CD4-positive, alpha-beta memory T cell (primary cell): Measurements from ENCODE around the gene MRPL4. TPM values are rescaled to one million over a fixed set of nuclear protein-coding genes. Genes with fewer than 3 reads are reported as not detected.

ENCODE experiments used
- CTCF ChIA-PET: fragments of 350-600 bp; sonication (Branson Sonifier 250); formaldehyde crosslinking; loops from one replicate; lab custom pipeline; 2021; ENCODE audit warnings: inconsistent platforms; ENCODE audit not compliant: partially characterized antibody; lab: Charles Lee
- POLR2A ChIA-PET: fragments of 350-600 bp; sonication (Branson Sonifier 250); formaldehyde crosslinking; loops from one replicate; lab custom pipeline; 2021; ENCODE audit not compliant: partially characterized antibody; lab: Charles Lee
- DNase-seq, 5 donors: peaks; one replicate each; pipeline versions ENCODE4 v3.0.0 to v3.0.0-alpha.2; 2020 to 2022; ENCODE audit warnings: mixed read lengths in 1 of 5
- H3K27ac ChIP-seq: one replicate; pipeline ENCODE4 v1.7.0; 2013; ENCODE audit warnings: low read depth, low read length
- H3K27me3 ChIP-seq: 2 replicates; pipeline ENCODE4 v1.7.0; 2013; ENCODE audit warnings: mild to moderate bottlenecking, low read length, moderate library complexity; ENCODE audit not compliant: insufficient read depth
- H3K36me3 ChIP-seq: 2 replicates; pipeline ENCODE4 v1.7.0; 2013; ENCODE audit warnings: mild to moderate bottlenecking, low read length, moderate library complexity; ENCODE audit not compliant: insufficient read depth
- H3K4me1 ChIP-seq: 2 replicates; pipeline ENCODE4 v1.7.0; 2013; ENCODE audit warnings: mild to moderate bottlenecking, low read length, moderate library complexity; ENCODE audit not compliant: insufficient read depth
- H3K4me3 ChIP-seq, 2 donors: one replicate each; pipeline ENCODE4 v1.7.0; 2013; ENCODE audit warnings: low read length in 2 of 2, mild to moderate bottlenecking in 1 of 2
- H3K9me3 ChIP-seq, 2 donors: one replicate each; pipeline ENCODE4 v1.7.0; 2013; ENCODE audit warnings: low read length in 2 of 2, control low read depth in 1 of 2; ENCODE audit not compliant: control insufficient read depth in 1 of 2
- H3K27ac Mint-ChIP-seq, 7 donors: one replicate each; pipeline ENCODE4 v1.8.0; 2020 to 2021; ENCODE audit warnings: mixed read lengths in 7 of 7, mild to moderate bottlenecking in 6 of 7, inconsistent platforms in 3 of 7, moderate library complexity in 3 of 7
- H3K27me3 Mint-ChIP-seq, 2 donors: one replicate each; pipeline ENCODE4 v1.8.0; 2020 to 2021; ENCODE audit warnings: mixed read lengths in 2 of 2
- H3K36me3 Mint-ChIP-seq, 2 donors: one replicate each; pipeline ENCODE4 v1.8.0; 2020 to 2021; ENCODE audit warnings: mixed read lengths in 2 of 2, inconsistent platforms in 1 of 2, mild to moderate bottlenecking in 1 of 2
- H3K4me1 Mint-ChIP-seq, 4 donors: one replicate each; pipeline ENCODE4 v1.8.0; 2020 to 2021; ENCODE audit warnings: mixed read lengths in 4 of 4, mild to moderate bottlenecking in 1 of 4
- H3K4me3 Mint-ChIP-seq, 8 donors: one replicate each; pipeline ENCODE4 v1.8.0; 2020 to 2021; ENCODE audit warnings: mixed read lengths in 8 of 8, mild to moderate bottlenecking in 7 of 8, moderate library complexity in 6 of 8, inconsistent platforms in 3 of 8
- H3K9me3 Mint-ChIP-seq, 8 donors: one replicate each; pipeline ENCODE4 v1.8.0; 2020 to 2021; ENCODE audit warnings: mixed read lengths in 8 of 8, mild to moderate bottlenecking in 5 of 8, inconsistent platforms in 3 of 8, moderate library complexity in 1 of 8
- intact Hi-C: fragments of 100-400 bp; cut with micrococcal nuclease; formaldehyde crosslinking; loops from one replicate; pipeline ENCODE4 v1.15.1; 2023
- polyA plus RNA-seq, 2 donors: library from polyadenylated mRNA; unstranded; fragments of 300-500 nt; fragmentation: Illumina TruSeq; gene quantifications; one replicate each; pipeline ENCODE4 v1.2.3, GENCODE V29; 2021
- total RNA-seq, 2 experiments: library from RNA; stranded (reverse); gene quantifications; one replicate each; pipeline ENCODE4 v1.2.3, GENCODE V29; 2021

The MRPL4 gene
- total and polyA plus RNA-seq, 4 experiments from 2014 or later = 28.9 to 44.6 (median 39.9) TPM

GRCh38 chr19:10246511-10246910 is 5.5 kb upstream of the MRPL4 start:
- DNase-seq = no peak
- POLR2A ChIA-PET = no interaction called here
- Mint-ChIP-seq H3K27me3 (no peaks in the 10 kb centered on the region), H3K4me3 (no peak overlapping the region), H3K4me1 (peaks cover 3 to 9% (median 6%) of the 10 kb centered on the region in 4 donors), H3K9me3 (no peaks in the 10 kb centered on the region), H3K27ac (peak overlapping the region in 1 of 7 donors; percentile 41), H3K36me3 (no peaks in the 10 kb centered on the region)
- no peaks in the 10 kb centered on the region for H3K9me3 ChIP-seq
- H3K4me1 ChIP-seq = peaks cover 10% of the 10 kb centered on the region
- no peak overlapping the region for H3K4me3 ChIP-seq
- intact Hi-C loops = no loop called here
- CTCF ChIA-PET = interaction anchor here (1.0 to 2.6 kb wide), 4 partner anchors 10 to 321 kb away, joined by 3 to 11 read pairs (median 4); no protein-coding TSS in a partner anchor
- no peaks in the 10 kb centered on the region for H3K27me3 ChIP-seq
- no peak overlapping the region for H3K27ac ChIP-seq
- H3K36me3 ChIP-seq = no peaks in the 10 kb centered on the region

DNA sequence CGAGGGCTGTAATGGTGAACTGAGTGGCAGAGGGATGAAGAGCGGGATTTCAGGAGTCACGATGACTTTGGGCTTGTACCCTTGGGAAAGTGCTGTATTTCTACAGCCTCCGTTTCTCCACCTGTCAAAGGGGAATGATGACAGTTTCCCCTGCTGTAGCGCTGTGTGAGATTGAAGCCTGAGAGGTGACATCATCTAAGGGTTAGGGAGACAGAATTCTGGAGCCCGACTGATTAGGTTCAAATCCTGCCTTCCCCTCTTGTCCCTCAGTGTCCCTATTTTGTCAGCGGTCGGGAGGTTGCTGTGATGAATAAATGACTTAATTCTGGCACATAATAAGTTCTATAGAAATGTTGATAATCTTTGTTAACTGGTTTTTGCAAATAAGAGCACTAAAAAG is 693 bp downstream of the MRPL4 start:
- peaks cover 29 to 46% of the 10 kb centered on the region in 2 donors for H3K36me3 Mint-ChIP-seq
- H3K4me1 ChIP-seq = peaks cover 25% of the 10 kb centered on the region
- CTCF ChIA-PET = interaction anchor here (4.9 kb wide), 1 partner anchor 24 kb away, joined by 132 read pairs; the partner anchor contains the start of gene S1PR2

DNA sequence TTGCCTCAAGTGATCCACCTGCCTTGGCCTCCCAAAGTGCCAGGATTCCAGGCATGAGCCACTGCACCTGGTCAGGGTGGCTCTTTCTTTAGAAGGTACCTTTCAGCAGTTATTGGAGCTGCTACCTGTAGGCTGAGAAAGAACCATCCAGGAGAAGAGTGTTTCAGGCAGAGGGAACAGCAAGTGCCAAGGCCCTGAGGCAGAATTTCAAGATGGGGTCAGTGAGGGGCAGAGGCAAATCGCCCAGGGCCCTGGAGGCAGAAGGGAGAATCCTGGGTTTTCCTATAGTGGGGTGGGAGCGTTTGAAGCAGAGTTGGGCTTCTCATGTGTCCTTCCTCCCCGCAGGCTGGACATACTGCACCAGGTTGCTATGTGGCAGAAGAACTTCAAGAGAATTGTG is 2.2 kb downstream of the MRPL4 start:
- POLR2A ChIA-PET = interaction anchor here (1.1 kb wide), 2 partner anchors 16 to 23 kb away, joined by 3 read pairs; partner anchors contain the start of gene S1PR2
- Mint-ChIP-seq H3K4me1 (peaks cover 14 to 34% (median 22%) of the 10 kb centered on the region in 4 donors), H3K4me3 (peak overlapping the region in 4 of 8 donors; percentile 26 to 56 (median 50)), H3K9me3 (peaks cover 0 to 2% (median 0%) of the 10 kb centered on the region in 8 donors), H3K27ac (peak overlapping the region in 2 of 7 donors; percentile 29 to 63), H3K27me3 (no peaks in the 10 kb centered on the region), H3K36me3 (peaks cover 30 to 60% of the 10 kb centered on the region in 2 donors)
- Histone ChIP-seq H3K4me3 (no peak overlapping the region), H3K9me3 (no peaks in the 10 kb centered on the region), H3K36me3 (peaks cover 39% of the 10 kb centered on the region), H3K27me3 (no peaks in the 10 kb centered on the region), H3K4me1 (peaks cover 33% of the 10 kb centered on the region), H3K27ac (no peak overlapping the region)
- CTCF ChIA-PET = interaction anchor here (3.4 kb wide), 1 partner anchor 134 kb away, joined by 21 read pairs; no protein-coding TSS in a partner anchor
- intact Hi-C loops = loop anchor here (5.0 kb wide), 1 partner anchor 417 kb away; the partner anchor contains the start of gene PIN1
- no peak for DNase-seq

More for the DNA sequence above, 693 bp downstream of the MRPL4 start:
- H3K27me3 ChIP-seq = no peaks in the 10 kb centered on the region
- Mint-ChIP-seq H3K9me3 (peaks cover 0 to 2% (median 0%) of the 10 kb centered on the region in 8 donors), H3K4me3 (peak overlapping the region; percentile 97 to 100 (median 98)), H3K27me3 (no peaks in the 10 kb centered on the region), H3K27ac (peak overlapping the region; percentile 77 to 99 (median 96)), H3K4me1 (peaks cover 14 to 29% (median 21%) of the 10 kb centered on the region in 4 donors)
- DNase-seq = no peak
- POLR2A ChIA-PET = interaction anchor here (1.6 to 4.9 kb wide), 5 partner anchors 8 to 156 kb away, joined by 4 to 67 read pairs (median 14); partner anchors contain the start of genes ICAM1 and S1PR2
- intact Hi-C loops = loop anchor here (5.0 kb wide), 1 partner anchor 415 kb away; the partner anchor contains the start of gene PIN1
- no peaks in the 10 kb centered on the region for H3K9me3 ChIP-seq
- H3K36me3 ChIP-seq = peaks cover 28% of the 10 kb centered on the region
- peak overlapping the region; percentile 67 for H3K27ac ChIP-seq
- H3K4me3 ChIP-seq = peak overlapping the region; percentile 84 to 99

GRCh38 chr19:10255358-10255757 is 3.3 kb downstream of the MRPL4 start:
- H3K4me3 ChIP-seq = no peak overlapping the region
- intact Hi-C loops = no loop called here
- ChIA-PET POLR2A (no interaction called here), CTCF (interaction anchor here (3.4 kb wide), 1 partner anchor 133 kb away, joined by 21 read pairs; no protein-coding TSS in a partner anchor)
- peaks cover 39% of the 10 kb centered on the region for H3K36me3 ChIP-seq
- no peaks in the 10 kb centered on the region for H3K27me3 Mint-ChIP-seq
- no peak overlapping the region for H3K27ac ChIP-seq
- no peaks in the 10 kb centered on the region for H3K27me3 ChIP-seq
- DNase-seq = no peak
- H3K9me3 ChIP-seq = no peaks in the 10 kb centered on the region
- peak overlapping the region in 1 of 8 donors; percentile 13 for H3K4me3 Mint-ChIP-seq
- H3K27ac Mint-ChIP-seq = peak overlapping the region in 5 of 7 donors; percentile 22 to 80 (median 75)
- peaks cover 39% of the 10 kb centered on the region for H3K4me1 ChIP-seq
- H3K36me3 Mint-ChIP-seq = peaks cover 30 to 60% of the 10 kb centered on the region in 2 donors
- H3K4me1 Mint-ChIP-seq = peaks cover 14 to 37% (median 23%) of the 10 kb centered on the region in 4 donors
- H3K9me3 Mint-ChIP-seq = peaks cover 0 to 2% (median 0%) of the 10 kb centered on the region in 8 donors

DNA sequence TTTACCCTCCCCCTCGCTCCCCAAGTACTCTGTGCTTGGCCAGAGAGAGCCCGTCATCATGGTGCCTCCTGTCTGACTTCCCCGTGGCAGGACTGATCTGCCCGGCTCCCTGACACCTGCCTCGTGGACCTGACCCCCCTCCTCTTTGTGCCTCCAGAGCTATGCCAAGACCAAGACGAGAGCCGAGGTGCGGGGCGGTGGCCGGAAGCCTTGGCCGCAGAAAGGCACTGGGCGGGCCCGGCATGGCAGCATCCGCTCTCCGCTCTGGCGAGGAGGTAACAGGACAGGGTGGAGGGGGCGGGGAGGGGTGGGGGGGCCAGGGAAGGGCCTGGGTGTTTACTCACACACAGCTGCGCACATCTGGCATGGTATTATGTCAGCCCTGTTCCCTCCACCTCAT is 4.5 kb downstream of the MRPL4 start:
- no peak overlapping the region for H3K27ac Mint-ChIP-seq
- H3K9me3 ChIP-seq = no peaks in the 10 kb centered on the region
- no peak overlapping the region for H3K4me3 ChIP-seq
- no peaks in the 10 kb centered on the region for H3K27me3 Mint-ChIP-seq
- DNase-seq = no peak
- ChIA-PET POLR2A (no interaction called here), CTCF (interaction anchor here (0.7 to 4.6 kb wide), 5 partner anchors 16 to 252 kb away, joined by 3 to 58 read pairs (median 3); no protein-coding TSS in a partner anchor)
- intact Hi-C loops = no loop called here
- H3K4me1 ChIP-seq = peaks cover 35% of the 10 kb centered on the region
- peaks cover 14 to 34% (median 20%) of the 10 kb centered on the region in 4 donors for H3K4me1 Mint-ChIP-seq
- peaks cover 0 to 2% (median 0%) of the 10 kb centered on the region in 8 donors for H3K9me3 Mint-ChIP-seq
- no peak overlapping the region for H3K4me3 Mint-ChIP-seq
- no peaks in the 10 kb centered on the region for H3K27me3 ChIP-seq
- peaks cover 39% of the 10 kb centered on the region for H3K36me3 ChIP-seq
- no peak overlapping the region for H3K27ac ChIP-seq
- peaks cover 30 to 60% of the 10 kb centered on the region in 2 donors for H3K36me3 Mint-ChIP-seq

DNA sequence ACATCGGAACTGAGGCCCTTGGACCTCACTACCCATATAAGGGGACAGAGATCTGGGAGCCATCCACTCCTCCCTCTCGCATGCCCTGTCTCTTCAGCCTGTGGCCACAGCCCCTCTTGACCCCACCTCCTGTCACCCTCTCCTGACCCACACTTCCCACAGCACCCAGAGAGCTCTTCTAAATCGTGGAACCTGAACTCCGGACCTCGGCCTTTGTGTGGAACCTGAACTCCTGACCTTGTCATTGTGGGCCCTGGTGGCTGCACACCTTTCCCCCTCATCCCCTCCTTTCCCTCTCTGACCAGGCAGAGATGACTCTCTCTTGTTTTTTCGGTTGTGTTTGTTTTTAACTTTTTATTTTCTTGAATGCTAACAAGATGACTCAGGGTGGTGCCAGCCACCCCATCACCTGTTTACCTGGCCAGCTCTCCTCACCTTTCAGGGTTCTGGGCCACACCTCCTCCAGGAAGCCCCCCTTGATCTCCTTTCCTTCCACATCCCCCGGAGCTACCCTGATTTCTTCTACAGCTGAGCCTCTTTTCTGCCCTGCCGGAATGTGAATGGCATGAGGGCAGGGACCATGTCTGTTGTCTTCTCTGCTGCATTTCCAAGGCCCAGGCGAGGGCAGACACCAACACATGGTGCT is 5.1 kb downstream of the MRPL4 start:
- POLR2A ChIA-PET = interaction anchor here (3.0 kb wide), 1 partner anchor 135 kb away, joined by 19 read pairs; no protein-coding TSS in a partner anchor

More for the DNA sequence above, 5.1 kb downstream of the MRPL4 start:
- Mint-ChIP-seq H3K4me3 (peak overlapping the region in 1 of 8 donors; percentile 26), H3K4me1 (peaks cover 12 to 29% (median 17%) of the 10 kb centered on the region in 4 donors), H3K27ac (peak overlapping the region in 1 of 7 donors; percentile 2), H3K9me3 (no peaks in the 10 kb centered on the region), H3K27me3 (no peaks in the 10 kb centered on the region), H3K36me3 (peaks cover 27 to 55% of the 10 kb centered on the region in 2 donors)
- intact Hi-C loops = no loop called here
- Histone ChIP-seq H3K27me3 (no peaks in the 10 kb centered on the region), H3K27ac (no peak overlapping the region), H3K36me3 (peaks cover 39% of the 10 kb centered on the region), H3K9me3 (no peaks in the 10 kb centered on the region), H3K4me3 (no peak overlapping the region), H3K4me1 (peaks cover 35% of the 10 kb centered on the region)
- DNase-seq = no peak
- CTCF ChIA-PET = interaction anchor here (0.6 to 4.6 kb wide), 4 partner anchors 31 to 391 kb away, joined by 3 to 58 read pairs (median 12); no protein-coding TSS in a partner anchor
